Stomach (tissue), 9 donors: ENCODE measurements around the gene NIFK. TPM values are rescaled to one million over a fixed set of nuclear protein-coding genes. Genes with fewer than 3 reads are reported as not detected.

Experiments used
- DNase-seq, 2 donors: peaks; one replicate each; pipeline versions ENCODE4 v3.0.0 to v3.0.0-alpha.2; 2013 to 2019
- H3K27ac ChIP-seq, 5 donors: fragments of 200-600 bp in 4 of 5; sonication (generic) in 4 of 5; one replicate each; pipeline ENCODE4 v1.5.1; 2013 to 2019; ENCODE audit warnings: mild to moderate bottlenecking in 1 of 5, moderate library complexity in 1 of 5
- H3K27me3 ChIP-seq, 3 donors: fragments of 200-600 bp; sonication (generic); one replicate each; pipeline ENCODE4 v1.5.1; 2017 to 2019; ENCODE audit warnings: mixed run types in 1 of 3
- H3K36me3 ChIP-seq, 4 donors: fragments of 200-600 bp; sonication (generic); 1 replicate in 3 of 4; 2 replicates in 1 of 4; pipeline ENCODE4 v1.5.1; 2016 to 2019
- H3K4me1 ChIP-seq, 4 donors: fragments of 200-600 bp; sonication (generic); one replicate each; pipeline ENCODE4 v1.5.1; 2016 to 2019
- H3K4me3 ChIP-seq, 4 donors: fragments of 200-600 bp; sonication (generic) in 3 of 4; one replicate each; pipeline ENCODE4 v1.5.1; 2016 to 2019; ENCODE audit warnings: mild to moderate bottlenecking in 1 of 4
- H3K9me3 ChIP-seq, 4 donors: fragments of 200-600 bp; sonication (generic); one replicate each; pipeline ENCODE4 v1.5.1; 2016 to 2019
- EP300 ChIP-seq: sonication (generic); formaldehyde crosslinking; IDR thresholded peaks from one replicate; pipeline ENCODE4 v1.6.1; 2017; ENCODE audit warnings: antibody characterized with exemption
- POLR2A ChIP-seq, 4 donors: fragments of 450-650 bp; IDR thresholded peaks; one replicate each; pipeline ENCODE4 v1.6.1; 2016; ENCODE audit warnings: antibody characterized with exemption in 4 of 4, control low read depth in 2 of 4, mild to moderate bottlenecking in 1 of 4, moderate library complexity in 1 of 4
- POLR2AphosphoS5 ChIP-seq, 3 donors: sonication (generic); formaldehyde crosslinking; IDR thresholded peaks; one replicate each; pipeline ENCODE4 v1.6.1; 2016; ENCODE audit warnings: antibody characterized with exemption in 3 of 3
- WGBS, 5 donors: extraction: QIAGEN DNeasy Blood & Tissue Kit in 3 of 5; methylation state at CpG; one replicate each; pipeline versions ENCODE4 v1.1.5 to v1.1.7; 2013 to 2018; 5-methylcytosine and 5-hydroxymethylcytosine counted together
- intact Hi-C: fragments of 100-400 bp; cut with DNase I; formaldehyde crosslinking; loops from one replicate; pipeline ENCODE4 v1.15.1; 2023; ENCODE audit warnings: low total_unique reads
- polyA plus RNA-seq, 3 donors: library from polyadenylated mRNA; stranded (reverse); fragments of 200-250 nt; gene quantifications; one replicate each; pipeline ENCODE4 v1.2.3, GENCODE V29; 2013
- total RNA-seq, 5 donors: library from RNA; depleted of rRNA; stranded (reverse); fragments of >200 nt; gene quantifications; one replicate each; pipeline versions ENCODE4 v1.1.0 to v1.2.3, GENCODE V29; 2014 to 2016
- TF ChIP-seq, protein P1 (sequence below), 7 experiments: fragments of 450-650 bp in 4 of 7; fragments of 200-600 bp in 3 of 7; sonication (generic) in 3 of 7; IDR thresholded peaks; one replicate each; pipeline ENCODE4 v1.5.1; 2016 to 2019; ENCODE audit warnings: antibody characterized with exemption in 7 of 7, control low read depth in 2 of 7, mild to moderate bottlenecking in 1 of 7
- donor health status: healthy with polysubstance abuse.
- donor health status: Bipolar disorder and iron deficiency.
- donor health status: healthy.

The NIFK gene
- total and polyA plus RNA-seq, 8 donors = 13.6 to 58.0 (median 33.6) TPM

DNA sequence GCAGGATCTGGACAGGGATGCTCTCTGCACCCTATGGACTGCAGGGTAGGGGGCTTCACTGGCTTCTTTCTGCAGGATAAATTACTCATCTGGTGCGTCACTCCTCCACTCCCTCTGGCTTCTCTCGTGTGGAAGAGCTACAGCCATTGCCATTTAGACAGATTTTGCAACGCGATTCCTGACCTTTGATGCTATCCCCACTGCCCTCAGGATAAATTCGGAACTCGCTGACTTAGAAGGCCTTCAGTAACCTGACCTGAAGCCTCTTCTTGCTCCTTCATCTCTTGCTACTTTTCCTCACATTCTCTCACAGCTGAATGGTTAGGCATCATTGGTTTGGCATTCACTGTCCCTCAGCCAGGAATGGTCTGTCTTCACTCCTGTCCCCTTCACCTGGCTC is 5.3 kb downstream of the NIFK start:
- Histone ChIP-seq H3K27ac (no peak overlapping the region), H3K4me1 (peaks cover 0 to 24% (median 14%) of the 10 kb centered on the region in 4 donors), H3K27me3 (no peaks in the 10 kb centered on the region), H3K36me3 (peaks cover 52 to 88% (median 87%) of the 10 kb centered on the region in 4 donors), H3K9me3 (no peaks in the 10 kb centered on the region), H3K4me3 (no peak overlapping the region)
- intact Hi-C loops = no loop called here
- TF ChIP-seq, protein P1, sequence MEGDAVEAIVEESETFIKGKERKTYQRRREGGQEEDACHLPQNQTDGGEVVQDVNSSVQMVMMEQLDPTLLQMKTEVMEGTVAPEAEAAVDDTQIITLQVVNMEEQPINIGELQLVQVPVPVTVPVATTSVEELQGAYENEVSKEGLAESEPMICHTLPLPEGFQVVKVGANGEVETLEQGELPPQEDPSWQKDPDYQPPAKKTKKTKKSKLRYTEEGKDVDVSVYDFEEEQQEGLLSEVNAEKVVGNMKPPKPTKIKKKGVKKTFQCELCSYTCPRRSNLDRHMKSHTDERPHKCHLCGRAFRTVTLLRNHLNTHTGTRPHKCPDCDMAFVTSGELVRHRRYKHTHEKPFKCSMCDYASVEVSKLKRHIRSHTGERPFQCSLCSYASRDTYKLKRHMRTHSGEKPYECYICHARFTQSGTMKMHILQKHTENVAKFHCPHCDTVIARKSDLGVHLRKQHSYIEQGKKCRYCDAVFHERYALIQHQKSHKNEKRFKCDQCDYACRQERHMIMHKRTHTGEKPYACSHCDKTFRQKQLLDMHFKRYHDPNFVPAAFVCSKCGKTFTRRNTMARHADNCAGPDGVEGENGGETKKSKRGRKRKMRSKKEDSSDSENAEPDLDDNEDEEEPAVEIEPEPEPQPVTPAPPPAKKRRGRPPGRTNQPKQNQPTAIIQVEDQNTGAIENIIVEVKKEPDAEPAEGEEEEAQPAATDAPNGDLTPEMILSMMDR (IDR thresholded peaks at IDR 0.05) = no peak
- TF ChIP-seq EP300 = no peak
- TF ChIP-seq POLR2AphosphoS5 (IDR thresholded peaks at IDR 0.05) = no peak
- TF ChIP-seq POLR2A (IDR thresholded peaks at IDR 0.05) = no peak
- 80 to 97% (median 91%) methylated on average over 6 of the region's 6 CpGs for WGBS, 5 donors
- no peak for DNase-seq

DNA sequence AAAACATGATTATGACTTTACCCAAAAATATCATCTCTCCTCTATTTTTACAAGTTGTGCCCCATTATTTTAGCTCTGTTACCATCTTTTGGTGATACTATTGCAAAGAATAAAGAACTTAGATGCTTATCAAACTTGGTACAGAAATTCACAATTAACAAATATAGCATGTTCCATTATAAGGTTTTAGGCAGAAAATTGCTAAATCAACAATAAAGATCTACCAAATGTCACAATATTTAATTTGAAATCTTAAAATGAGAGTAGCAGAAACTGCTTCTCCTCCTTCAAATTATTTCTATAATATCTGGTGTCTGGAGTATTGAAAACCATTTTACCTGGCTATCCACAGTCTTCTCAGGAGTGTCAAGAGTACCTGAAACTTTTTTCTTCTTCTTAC is 8.7 kb downstream of the NIFK start:
- Histone ChIP-seq H3K9me3 (no peaks in the 10 kb centered on the region), H3K4me1 (no peaks in the 10 kb centered on the region), H3K27ac (no peak overlapping the region), H3K4me3 (no peak overlapping the region), H3K27me3 (no peaks in the 10 kb centered on the region), H3K36me3 (peaks cover 46 to 77% (median 76%) of the 10 kb centered on the region in 4 donors)
- DNase-seq = no peak
- intact Hi-C loops = no loop called here
- TF ChIP-seq, protein P1 (IDR thresholded peaks at IDR 0.05) = no peak
- no peak for TF ChIP-seq EP300
- TF ChIP-seq POLR2A (IDR thresholded peaks at IDR 0.05) = no peak
- TF ChIP-seq POLR2AphosphoS5 (IDR thresholded peaks at IDR 0.05) = no peak

DNA sequence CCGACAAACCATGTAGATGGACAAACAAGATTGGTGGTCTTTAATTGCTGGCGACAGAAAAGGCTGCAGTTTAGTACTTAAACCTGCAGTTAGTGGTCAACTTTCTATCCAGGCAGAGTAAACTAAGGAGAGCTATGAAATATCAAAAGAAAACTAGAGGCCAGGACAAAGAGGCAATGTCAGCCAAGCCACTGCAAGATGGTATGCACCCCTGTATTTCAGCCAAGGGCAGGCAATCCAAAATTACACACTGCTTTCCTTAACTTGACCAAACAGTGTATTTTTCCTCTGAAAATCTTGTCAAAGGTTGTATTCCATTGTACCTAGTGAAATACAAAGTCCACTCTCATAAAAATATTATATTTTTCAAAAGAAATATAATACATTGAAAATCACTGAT is 9.3 kb downstream of the NIFK start:
- peaks cover 44 to 71% (median 69%) of the 10 kb centered on the region in 4 donors for H3K36me3 ChIP-seq
- 93 to 99% (median 97%) methylated on average over 2 of the region's 2 CpGs for WGBS, 5 donors
- DNase-seq = no peak
- H3K4me3 ChIP-seq = no peak overlapping the region
- no peaks in the 10 kb centered on the region for H3K27me3 ChIP-seq
- H3K9me3 ChIP-seq = no peaks in the 10 kb centered on the region
- H3K4me1 ChIP-seq = no peaks in the 10 kb centered on the region
- intact Hi-C loops = no loop called here
- no peak overlapping the region for H3K27ac ChIP-seq
- TF ChIP-seq, protein P1 (IDR thresholded peaks at IDR 0.05) = no peak
- TF ChIP-seq EP300 (no peak), POLR2A (IDR thresholded peaks at IDR 0.05) (no peak), POLR2AphosphoS5 (IDR thresholded peaks at IDR 0.05) (no peak)

DNA sequence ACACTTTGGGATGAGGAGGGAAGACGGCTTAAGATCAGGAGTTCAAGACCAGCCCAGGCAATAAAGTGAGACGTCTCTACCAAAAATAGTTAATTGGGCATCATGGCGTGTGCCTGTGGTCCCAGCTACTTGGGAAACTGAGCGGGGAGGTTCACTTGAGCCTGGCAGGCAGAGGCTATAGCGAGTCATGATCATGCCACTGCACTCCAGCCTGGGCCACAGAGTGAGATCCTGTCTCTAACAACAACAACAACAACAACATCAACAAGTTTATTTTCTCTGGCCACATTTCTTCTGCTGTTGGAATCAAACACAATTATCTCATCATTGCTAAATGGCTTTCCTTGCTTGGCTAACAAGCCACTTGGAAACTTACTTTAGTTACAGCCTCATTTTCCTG is 13.4 kb downstream of the NIFK start:
- peaks cover 9 to 31% (median 29%) of the 10 kb centered on the region in 4 donors for H3K36me3 ChIP-seq
- H3K4me1 ChIP-seq = peaks cover 0 to 10% (median 6%) of the 10 kb centered on the region in 4 donors
- intact Hi-C loops = no loop called here
- TF ChIP-seq EP300 = no peak
- TF ChIP-seq POLR2AphosphoS5 (IDR thresholded peaks at IDR 0.05) = no peak
- TF ChIP-seq, protein P1 (IDR thresholded peaks at IDR 0.05) = no peak
- TF ChIP-seq POLR2A (IDR thresholded peaks at IDR 0.05) = no peak
- H3K27me3 ChIP-seq = no peaks in the 10 kb centered on the region
- no peaks in the 10 kb centered on the region for H3K9me3 ChIP-seq
- H3K4me3 ChIP-seq = no peak overlapping the region
- 80 to 85% (median 81%) methylated on average over 5 of the region's 5 CpGs for WGBS, 5 donors
- H3K27ac ChIP-seq = no peak overlapping the region
- DNase-seq = no peak
